GM23338 (cell line): ENCODE results near the gene TBL1XR1. TPM values are rescaled to one million over a fixed set of nuclear protein-coding genes. Genes with fewer than 3 reads are reported as not detected.

Experiments used
- ATAC-seq: fragments of 200-7000 bp; cut with Tn5 transposase; 3 replicates; pipeline ENCODE4 v1.9.1; 2020
- DNase-seq: peaks from one replicate; pipeline ENCODE4 v3.0.0-alpha.2; 2015; ENCODE audit warnings: low spot score
- H2AFZ ChIP-seq: fragments of 200-600 bp; sonication (generic); 2 replicates; pipeline ENCODE4 v1.8.0; 2016; ENCODE audit warnings: antibody characterized with exemption, mild to moderate bottlenecking, moderate library complexity
- H3F3A ChIP-seq: fragments of 200-600 bp; sonication (generic); replicated peaks from 2 replicates; pipeline ENCODE4 v1.8.0; 2017; ENCODE audit warnings: antibody characterized with exemption, mixed run types, low read depth
- H3K27ac ChIP-seq: fragments of 200-600 bp; sonication (generic); 2 replicates; pipeline ENCODE4 v1.6.1; 2016; ENCODE audit warnings: low read depth
- H3K27me3 ChIP-seq: fragments of 200-600 bp; sonication (generic); 2 replicates; pipeline ENCODE4 v1.8.0; 2016; ENCODE audit warnings: mild to moderate bottlenecking, mixed run types, moderate library complexity; ENCODE audit not compliant: insufficient read depth
- H3K36me3 ChIP-seq: fragments of 200-600 bp; sonication (generic); 2 replicates; pipeline ENCODE4 v1.8.0; 2016; ENCODE audit warnings: mild to moderate bottlenecking; ENCODE audit not compliant: insufficient read depth
- H3K4me1 ChIP-seq: fragments of 200-600 bp; sonication (generic); 2 replicates; pipeline ENCODE4 v1.8.0; 2016; ENCODE audit warnings: mild to moderate bottlenecking, moderate library complexity; ENCODE audit not compliant: insufficient read depth
- H3K4me2 ChIP-seq: fragments of 200-600 bp; sonication (generic); 2 replicates; pipeline ENCODE4 v1.7.1; 2017; ENCODE audit warnings: mixed run types
- H3K4me3 ChIP-seq: fragments of 200-600 bp; sonication (generic); 2 replicates; pipeline ENCODE4 v1.6.1; 2016; ENCODE audit warnings: mixed run types
- H3K79me2 ChIP-seq: fragments of 200-600 bp; sonication (generic); replicated peaks from 2 replicates; pipeline ENCODE4 v1.8.0; 2017; ENCODE audit warnings: mild to moderate bottlenecking; ENCODE audit not compliant: insufficient read depth
- H3K9me2 ChIP-seq: fragments of 200-600 bp; sonication (generic); 2 replicates; pipeline ENCODE4 v1.8.0; 2017; ENCODE audit not compliant: insufficient read depth
- H4K20me1 ChIP-seq: fragments of 200-600 bp; sonication (generic); replicated peaks from 2 replicates; pipeline ENCODE4 v1.8.0; 2017; ENCODE audit warnings: mild to moderate bottlenecking; ENCODE audit not compliant: insufficient read depth
- H3K27ac Mint-ChIP-seq: 2 replicates; pipeline ENCODE4 v1.8.0; 2020; ENCODE audit warnings: inconsistent platforms, mild to moderate bottlenecking, moderate library complexity, mixed read lengths
- H3K27me3 Mint-ChIP-seq: 3 replicates; pipeline ENCODE4 v1.8.0; 2022; ENCODE audit warnings: low read depth, mild to moderate bottlenecking, moderate library complexity, mixed read lengths, inconsistent platforms; ENCODE audit not compliant: insufficient read depth, poor library complexity
- H3K36me3 Mint-ChIP-seq: 3 replicates; pipeline ENCODE4 v1.8.0; 2021; ENCODE audit warnings: low read depth, mild to moderate bottlenecking, inconsistent platforms, moderate library complexity, mixed read lengths
- H3K4me1 Mint-ChIP-seq: 3 replicates; pipeline ENCODE4 v1.8.0; 2020; ENCODE audit warnings: mild to moderate bottlenecking, inconsistent platforms, mixed read lengths
- H3K4me3 Mint-ChIP-seq: 3 replicates; pipeline ENCODE4 v1.8.0; 2021; ENCODE audit warnings: moderate library complexity, mild to moderate bottlenecking, inconsistent platforms, mixed read lengths
- H3K9me3 Mint-ChIP-seq: 3 replicates; pipeline ENCODE4 v1.8.0; 2020; ENCODE audit warnings: moderate library complexity, mild to moderate bottlenecking, inconsistent platforms, mixed read lengths
- CREB1 ChIP-seq: fragments of 250-450 bp; sonication (Bioruptor Pico); IDR thresholded peaks from 2 replicates; pipeline ENCODE4 v1.5.0; 2020; ENCODE audit warnings: low read depth, mild to moderate bottlenecking, moderate library complexity
- ETS1 ChIP-seq: IDR thresholded peaks from 2 replicates; pipeline ENCODE4 v1.6.1; 2016; ENCODE audit warnings: antibody characterized with exemption
- EZH2phosphoT487 ChIP-seq: fragments of 200-600 bp; sonication (generic); IDR thresholded peaks from one replicate; pipeline ENCODE4 v1.8.1; 2018; ENCODE audit warnings: antibody characterized with exemption; ENCODE audit not compliant: unreplicated experiment
- REST ChIP-seq: IDR thresholded peaks from one replicate; pipeline ENCODE4 v1.6.1; 2018; ENCODE audit warnings: antibody characterized with exemption; ENCODE audit not compliant: unreplicated experiment
- ZNF462 ChIP-seq: fragments of 250-450 bp; sonication (Bioruptor Pico); IDR thresholded peaks from 2 replicates; pipeline ENCODE4 v1.5.0; 2020; ENCODE audit warnings: mild to moderate bottlenecking, moderate library complexity
- polyA plus RNA-seq: library from polyadenylated mRNA; unstranded; fragments of >200 nt; fragmentation: Nextera tagmentation; extraction: Ambion mirVana; gene quantifications from 2 replicates; pipeline ENCODE4 v1.2.1, GENCODE V29; 2016
- total RNA-seq: library from RNA; depleted of rRNA; stranded (reverse); fragments of >200 nt; shearing (Covaris generic); gene quantifications from 2 replicates; pipeline ENCODE4 v1.2.3, GENCODE V29; 2014

Gene TBL1XR1
- total and polyA plus RNA-seq, 2 experiments from 2014 or later: 49.6 to 122 TPM

GRCh38 chr3:177056927-177057326 lies 140.4 kb downstream of the TBL1XR1 start (continued):
- no peak for TF ChIP-seq REST
- TF ChIP-seq ZNF462 (CRISPR knock-in tag): no peak
- TF ChIP-seq EZH2phosphoT487: no peak

GRCh38 chr3:177055605-177056571 lies 141.4 kb downstream of the TBL1XR1 start:
- Histone ChIP-seq H3K4me3 (no peak overlapping the region), H3K79me2 (peaks cover 77% of the 10 kb centered on the region), H3F3A (no peaks in the 10 kb centered on the region), H3K27me3 (no peaks in the 10 kb centered on the region), H2AFZ (no peak overlapping the region), H3K9me2 (no peaks in the 10 kb centered on the region), H4K20me1 (peaks cover 14% of the 10 kb centered on the region; the same call in 1 of the 2 replicates), H3K27ac (no peak overlapping the region), H3K4me1 (peaks cover 22% of the 10 kb centered on the region), H3K4me2 (no peak overlapping the region), H3K36me3 (no peaks in the 10 kb centered on the region)
- Mint-ChIP-seq H3K4me1 (peaks cover 18% of the 10 kb centered on the region), H3K9me3 (no peaks in the 10 kb centered on the region), H3K27me3 (no peaks in the 10 kb centered on the region), H3K27ac (no peak overlapping the region; the same call in 1 of the 2 replicates), H3K36me3 (peaks cover 9% of the 10 kb centered on the region; the same call in 2 of the 3 replicates), H3K4me3 (no peak overlapping the region)
- DNase-seq: no peak
- ATAC-seq: no peak
- TF ChIP-seq ETS1: no peak
- TF ChIP-seq CREB1: no peak
